Stimulated activated CD4-positive, alpha-beta T cell treated with anti-CD3 and anti-CD28 coated beads, Interleukin-2, amount 100 ng/mL, for 48 hours (primary cell): ENCODE measurements around the gene SKA2.
"Not testable (repeated sequence)": the region's sequence is repeated elsewhere in the genome, so short reads cannot be mapped to it uniquely, and the experiment has no call there.

ENCODE experiments used
- DNase-seq, 2 donors: peaks; one replicate each; pipeline ENCODE4 v3.0.0-alpha.2; 2020

The SKA2 gene

DNA sequence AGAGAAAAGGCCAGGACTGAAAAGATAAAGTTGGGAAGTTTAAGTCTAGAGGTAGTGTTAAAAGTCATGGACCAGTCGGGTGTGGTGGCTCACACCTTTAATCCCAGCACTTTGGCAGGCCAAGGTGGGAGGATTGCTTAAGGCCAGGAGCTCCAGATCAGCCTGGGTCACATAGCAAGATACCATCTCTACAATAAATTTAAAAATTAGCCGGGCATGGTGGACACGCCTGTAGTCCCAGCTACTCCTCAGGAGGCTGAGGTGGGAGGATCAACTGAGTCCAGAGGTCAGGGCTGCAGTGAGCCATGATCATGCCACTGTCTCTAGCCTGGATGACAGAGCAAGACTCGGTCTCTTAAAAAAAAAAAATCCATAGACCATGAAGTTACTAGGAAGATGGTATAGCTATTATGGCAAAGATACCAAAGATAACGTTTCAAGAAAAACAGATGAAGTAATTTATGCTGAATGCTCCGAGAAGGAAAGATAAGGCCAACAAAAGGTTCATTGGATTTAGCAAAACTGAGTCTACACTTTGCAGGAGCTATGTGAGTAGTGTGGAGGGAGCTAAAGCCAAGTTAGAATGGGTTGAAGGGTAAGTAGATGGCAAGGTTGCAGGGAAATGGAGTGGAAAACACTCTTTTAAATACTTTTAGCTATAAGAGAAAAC lies 60.0 kb downstream of the SKA2 start:
- no peak for DNase-seq

- DNase-seq = no peak
Observed at GRCh38 chr17:59093702-59094231, 61.2 kb downstream of the SKA2 start.

- no peak for DNase-seq
Observed at GRCh38 chr17:59093145-59093701, 61.8 kb downstream of the SKA2 start.

- not testable (repeated sequence) for DNase-seq
Observed at GRCh38 chr17:59090593-59090992, 64.4 kb downstream of the SKA2 start.

DNA sequence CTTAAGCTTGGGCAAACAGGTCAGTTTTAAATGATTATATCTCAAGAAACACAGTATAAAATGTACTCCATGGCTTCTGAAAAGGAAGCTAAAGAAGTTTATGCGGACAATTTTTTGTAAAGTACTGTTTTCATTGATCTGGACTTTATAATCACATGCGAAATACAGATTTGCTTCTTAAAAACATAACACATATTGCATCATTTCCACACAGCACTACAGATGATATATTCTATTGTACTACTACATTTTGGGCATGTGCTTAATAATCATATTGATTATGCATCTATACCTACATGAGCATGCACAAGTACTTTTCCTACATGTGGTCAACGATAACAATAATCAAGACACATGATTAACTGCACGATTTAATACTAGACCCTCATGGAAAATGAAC lies 70.8 kb downstream of the SKA2 start:
- DNase-seq = no peak

GRCh38 chr17:59074494-59074893 lies 80.5 kb downstream of the SKA2 start:
- DNase-seq = no peak

DNA sequence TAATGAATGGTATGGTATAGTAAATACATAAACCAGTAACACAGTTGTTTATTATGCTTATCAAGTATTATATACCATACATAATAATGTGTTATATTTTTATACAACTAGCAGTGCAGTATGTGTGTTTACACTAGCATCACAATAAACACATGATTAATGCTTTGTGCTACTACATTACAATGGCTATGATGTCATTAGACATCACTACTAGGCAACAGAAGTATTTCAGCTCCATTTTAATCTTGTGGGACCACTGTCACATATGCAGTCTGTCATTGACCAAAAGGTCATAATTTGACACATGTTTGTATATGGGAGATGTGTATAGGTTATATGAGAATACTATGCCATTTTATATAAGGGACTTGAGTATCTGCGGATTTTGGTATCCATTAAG lies 81.0 kb downstream of the SKA2 start:
- DNase-seq = no peak

GRCh38 chr17:59069856-59070255 lies 85.1 kb downstream of the SKA2 start:
- no peak for DNase-seq

GRCh38 chr17:59067756-59068155 lies 87.2 kb downstream of the SKA2 start:
- DNase-seq = no peak

- DNase-seq = no peak
Observed at GRCh38 chr17:59067340-59067739, 87.6 kb downstream of the SKA2 start.

GRCh38 chr17:59062509-59062908 lies 92.5 kb downstream of the SKA2 start:
- no peak for DNase-seq
